H54 (cell line): ENCODE measurements around the gene OSBPL10.
A peak's percentile ranks its signal among the peaks of the same experiment; 100 is the strongest.

ENCODE experiments used
- DNase-seq: peaks from one replicate; pipeline ENCODE4 v3.0.0; 2011; ENCODE audit warnings: low spot score, mixed read lengths; ENCODE audit not compliant: insufficient read length
- FAIRE-seq: peaks from 3 replicates; lab custom pipeline; 2011; peaks lifted over from hg19 to GRCh38; lab: Jason Lieb, UNC
- POLR2A ChIP-seq: IDR thresholded peaks from 2 replicates; pipeline ENCODE4 v1.6.1; 2011; ENCODE audit warnings: low read depth, mild to moderate bottlenecking, low read length

OSBPL10 gene

GRCh38 chr3:31892916-31893573 is 88.0 kb downstream of the OSBPL10 start:
- DNase-seq (no peak), FAIRE-seq (no peak)
- no peak for TF ChIP-seq POLR2A

DNA sequence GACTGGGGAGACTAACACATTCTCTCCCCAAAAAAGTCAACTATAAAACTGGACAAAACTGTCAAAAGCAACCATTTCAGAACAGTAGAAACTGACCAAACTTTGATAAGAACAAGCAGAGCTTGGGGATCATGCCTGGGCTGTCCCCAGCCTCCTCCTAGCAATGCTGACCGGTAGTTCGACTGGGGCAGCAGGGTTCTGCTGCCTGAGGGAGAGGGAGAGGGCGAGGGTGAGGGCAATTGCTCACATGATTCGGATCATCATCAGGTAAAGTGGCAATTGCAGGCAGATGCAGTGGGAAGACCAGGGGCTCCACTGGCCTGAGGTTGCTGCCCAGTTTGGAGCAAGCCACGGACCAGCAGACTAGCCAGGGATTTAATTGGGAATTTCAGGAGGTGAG is 88.6 kb downstream of the OSBPL10 start:
- TF ChIP-seq POLR2A, result no peak
- DNase-seq (no peak), FAIRE-seq (no peak)

- FAIRE-seq (no peak), DNase-seq (no peak)
- no peak for TF ChIP-seq POLR2A
Measured at GRCh38 chr3:31891876-31892455, 89.1 kb downstream of the OSBPL10 start.

DNA sequence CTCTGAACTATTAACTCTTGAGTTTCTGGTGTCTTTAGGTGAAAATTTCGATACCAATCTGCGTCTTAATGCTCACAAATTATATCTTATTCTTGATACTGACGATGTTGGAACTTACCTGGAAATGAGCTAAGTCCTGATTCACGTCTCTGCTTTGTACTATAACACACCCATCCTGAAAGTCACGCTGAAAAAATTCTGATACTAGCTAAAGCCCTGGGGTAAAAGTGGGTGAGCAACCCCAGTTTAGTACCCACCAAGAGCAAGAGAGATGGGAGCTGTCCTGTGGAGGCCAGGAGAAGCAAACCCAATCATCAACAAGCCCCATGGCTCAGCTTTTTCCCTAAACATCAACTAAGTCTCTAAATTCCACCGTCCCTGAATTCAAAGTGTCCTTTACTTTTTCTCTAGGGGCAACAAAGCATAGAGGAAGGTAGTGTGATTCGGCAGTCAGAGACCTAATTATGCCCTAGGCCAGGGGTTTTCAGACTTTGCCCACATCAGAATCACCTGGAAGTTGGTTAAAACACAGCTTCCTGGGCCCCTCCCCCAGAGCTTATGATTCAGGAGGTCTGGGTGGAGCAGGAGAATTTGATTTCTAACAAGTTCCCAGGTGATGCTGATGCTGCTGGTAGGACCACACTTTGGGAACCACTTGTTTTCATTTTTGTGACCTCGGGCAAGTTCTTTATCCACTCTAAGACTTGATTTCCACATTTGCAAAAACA is 90.2 kb downstream of the OSBPL10 start:
- TF ChIP-seq POLR2A, result no peak
- no peak for FAIRE-seq
- DNase-seq, result no peak

GRCh38 chr3:31890007-31890406 is 91.1 kb downstream of the OSBPL10 start:
- no peak for FAIRE-seq
- no peak for DNase-seq
- TF ChIP-seq POLR2A, result no peak

GRCh38 chr3:31885235-31885634 is 95.8 kb downstream of the OSBPL10 start:
- DNase-seq (no peak), FAIRE-seq (no peak)
- no peak for TF ChIP-seq POLR2A

DNA sequence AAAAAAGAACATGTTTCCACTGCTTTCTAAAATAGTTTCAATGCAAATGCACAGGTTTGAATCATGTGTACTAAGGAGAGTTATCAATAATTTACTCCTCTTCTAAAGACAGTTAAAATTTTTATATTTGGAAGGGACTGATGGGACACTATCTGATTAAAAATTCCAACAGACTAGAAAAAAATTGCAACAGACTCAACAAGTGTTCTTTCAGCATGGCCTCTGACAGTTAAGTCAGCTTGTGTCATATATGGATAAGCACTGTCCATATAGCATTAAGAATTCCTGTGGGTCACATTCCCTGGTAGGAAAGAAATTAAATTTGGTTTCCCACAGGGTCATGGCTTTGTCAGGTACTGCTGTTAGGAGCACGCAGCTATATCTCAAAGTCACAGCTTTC is 96.8 kb downstream of the OSBPL10 start:
- no peak for TF ChIP-seq POLR2A
- no peak for FAIRE-seq
- DNase-seq, result no peak

- FAIRE-seq, result no peak
- DNase-seq, result no peak
- no peak for TF ChIP-seq POLR2A
Measured at GRCh38 chr3:31882895-31883294, 98.2 kb downstream of the OSBPL10 start.

DNA sequence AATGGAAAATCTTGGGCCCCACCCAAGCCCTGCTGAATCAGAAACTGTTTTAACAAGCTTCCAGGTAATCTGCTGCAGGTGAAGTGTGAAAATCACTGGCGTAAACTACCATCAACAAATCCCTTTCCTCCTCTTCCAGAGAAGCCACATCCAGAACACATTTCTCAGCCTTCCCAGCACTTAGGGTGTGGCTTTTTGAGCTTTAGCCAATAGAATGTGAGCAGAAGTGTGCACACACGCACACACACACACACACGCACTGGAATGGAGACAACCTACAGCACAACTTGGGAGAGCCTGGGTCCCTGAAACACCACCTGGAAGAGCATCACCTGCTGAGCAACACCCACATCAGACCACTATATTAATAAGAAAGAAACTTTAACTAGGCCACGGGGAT is 98.6 kb downstream of the OSBPL10 start:
- TF ChIP-seq POLR2A, result no peak
- DNase-seq (no peak), FAIRE-seq (no peak)

DNA sequence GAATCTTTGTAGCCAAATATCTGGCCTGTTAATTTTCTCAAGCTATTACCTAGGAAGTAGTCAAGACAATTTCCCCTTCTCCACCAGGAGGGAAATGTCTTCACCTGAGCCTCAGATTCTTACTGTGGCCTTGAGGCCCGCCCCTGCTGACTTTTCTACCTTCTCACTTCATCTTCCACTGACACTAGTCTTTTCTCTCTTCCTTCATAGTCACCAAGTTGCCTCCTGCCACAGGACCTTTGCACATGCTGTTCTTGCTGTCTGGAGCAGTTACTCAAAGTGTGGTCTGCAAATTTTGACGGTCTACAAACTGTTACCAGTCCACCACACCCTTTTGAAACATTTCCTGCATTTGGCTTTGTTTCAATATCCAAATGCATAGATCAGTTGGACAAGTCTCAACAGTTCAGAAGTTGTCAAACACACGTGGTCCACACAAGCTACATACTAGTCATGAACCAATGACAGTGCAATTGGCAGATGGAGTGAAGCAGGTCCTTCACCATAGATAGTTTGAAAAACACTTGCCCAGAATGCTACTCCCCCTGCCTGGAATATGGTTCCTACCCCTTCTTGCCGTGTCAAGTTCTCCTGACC is 100.5 kb downstream of the OSBPL10 start:
- DNase-seq, result no peak
- no peak for FAIRE-seq
- no peak for TF ChIP-seq POLR2A

GRCh38 chr3:31880020-31880419 is 101.0 kb downstream of the OSBPL10 start:
- FAIRE-seq, result peak; percentile 36
- DNase-seq, result no peak
- no peak for TF ChIP-seq POLR2A

DNA sequence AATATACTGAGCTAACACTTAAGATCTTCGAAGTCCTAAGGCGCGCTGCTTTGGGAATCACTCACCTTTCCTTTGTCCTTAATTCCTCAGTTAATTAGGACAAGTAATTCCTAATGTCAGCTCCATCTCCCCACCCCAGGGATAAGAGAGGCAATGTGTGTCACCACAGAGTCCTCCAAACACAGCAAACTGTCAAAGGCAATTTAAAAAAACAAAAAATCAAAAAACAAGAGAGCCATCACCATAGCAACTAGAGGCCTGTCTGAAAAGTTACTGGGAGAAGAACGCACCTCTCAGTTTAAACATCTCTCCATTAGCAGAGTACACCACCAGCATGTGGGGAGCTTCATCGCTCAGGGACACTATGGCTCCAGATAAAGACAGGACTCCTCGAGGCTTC is 101.7 kb downstream of the OSBPL10 start:
- no peak for DNase-seq
- no peak for TF ChIP-seq POLR2A
- FAIRE-seq, result no peak

- FAIRE-seq (peak; percentile 6), DNase-seq (no peak)
- no peak for TF ChIP-seq POLR2A
Measured at GRCh38 chr3:31878231-31878838, 102.7 kb downstream of the OSBPL10 start.

GRCh38 chr3:31876331-31876730 is 104.7 kb downstream of the OSBPL10 start:
- DNase-seq (peak; percentile 23), FAIRE-seq (peak; percentile 94)
- no peak for TF ChIP-seq POLR2A
